GM08714 (cell line): ENCODE data around the gene RGS19.
A peak's percentile ranks its signal among the peaks of the same experiment; 100 is the strongest.

Experiments
- H3K4me3 ChIP-seq: fragments of 200-500 bp; sonication (Bioruptor generic); 2 replicates; pipeline ENCODE4 v1.5.1; 2014; ENCODE audit warnings: mild to moderate bottlenecking, low read length, inconsistent platforms
- ZNF274 ChIP-seq: IDR thresholded peaks from 2 replicates; pipeline ENCODE4 v1.6.1; 2012; ENCODE audit warnings: mild to moderate bottlenecking, low read depth, low read length

RGS19 gene

GRCh38 chr20:64062596-64063388 lies 16.5 kb downstream of the RGS19 start, which contains the start of gene TCEA2:
TSS of gene TCEA2 (plus strand) at chr20:64063198. CDS start at chr20:64063313, 115 bp downstream.
- TF ChIP-seq ZNF274: no peak
- peak within 1 kb of the TSS; percentile 81 for H3K4me3 ChIP-seq

- TF ChIP-seq ZNF274: no peak
- H3K4me3 ChIP-seq: peak overlapping the region; percentile 51; the same call in 1 of the 2 replicates
Measured at GRCh38 chr20:64062276-64062595, 17.1 kb downstream of the RGS19 start.

GRCh38 chr20:64058536-64058935 lies 20.8 kb downstream of the RGS19 start:
- H3K4me3 ChIP-seq: no peak overlapping the region
- no peak for TF ChIP-seq ZNF274

GRCh38 chr20:64057628-64058498 lies 21.5 kb downstream of the RGS19 start:
- TF ChIP-seq ZNF274: no peak
- H3K4me3 ChIP-seq: no peak overlapping the region

GRCh38 chr20:64056889-64057627 lies 22.3 kb downstream of the RGS19 start:
- H3K4me3 ChIP-seq: no peak overlapping the region
- TF ChIP-seq ZNF274: no peak

GRCh38 chr20:64056639-64056888 lies 22.8 kb downstream of the RGS19 start:
- H3K4me3 ChIP-seq: no peak overlapping the region
- TF ChIP-seq ZNF274: no peak

- no peak overlapping the region for H3K4me3 ChIP-seq
- TF ChIP-seq ZNF274: no peak
Measured at GRCh38 chr20:64055893-64056638, 23.3 kb downstream of the RGS19 start.

- H3K4me3 ChIP-seq: no peak overlapping the region
- no peak for TF ChIP-seq ZNF274
Measured at GRCh38 chr20:64055396-64055892, 23.9 kb downstream of the RGS19 start.

- TF ChIP-seq ZNF274: no peak
- H3K4me3 ChIP-seq: no peak overlapping the region
Measured at GRCh38 chr20:64053841-64054661, 25.3 kb downstream of the RGS19 start.

GRCh38 chr20:64052987-64053840 lies 26.1 kb downstream of the RGS19 start:
- H3K4me3 ChIP-seq: no peak overlapping the region
- TF ChIP-seq ZNF274: no peak

- no peak for TF ChIP-seq ZNF274
- no peak overlapping the region for H3K4me3 ChIP-seq
Measured at GRCh38 chr20:64052326-64052722, 27.0 kb downstream of the RGS19 start.
